DMS153 treated with DMSO at 0.1 percent for 48 hours (cell line): Measurements from ENCODE around the gene VSTM4.

Experiments used
- DNase-seq: peaks from one replicate; lab custom pipeline; 2025; ENCODE audit not compliant: unreplicated experiment; lab: John Stamatoyannopoulos, UW

VSTM4 gene

GRCh38 chr10:49009199-49009979, 105.9 kb downstream of the VSTM4 start:
- DNase-seq, result no peak

- DNase-seq, result no peak
Observed at GRCh38 chr10:49008505-49009198, 106.7 kb downstream of the VSTM4 start.

GRCh38 chr10:49008091-49008490, 107.2 kb downstream of the VSTM4 start:
- DNase-seq, result no peak

- no peak for DNase-seq
Observed at GRCh38 chr10:49007129-49007528, 108.2 kb downstream of the VSTM4 start.

GRCh38 chr10:49005270-49005669, 110.1 kb downstream of the VSTM4 start:
- no peak for DNase-seq

- DNase-seq, result no peak
Observed at GRCh38 chr10:49001870-49002672, 113.3 kb downstream of the VSTM4 start.

GRCh38 chr10:49001402-49001801, 113.9 kb downstream of the VSTM4 start:
- DNase-seq, result no peak

- DNase-seq, result no peak
Observed at GRCh38 chr10:49000437-49001398, 114.6 kb downstream of the VSTM4 start.

GRCh38 chr10:48999346-48999745, 116.0 kb downstream of the VSTM4 start:
- no peak for DNase-seq

- DNase-seq, result no peak
Observed at GRCh38 chr10:48996329-48996728, 119.0 kb downstream of the VSTM4 start.

- no peak for DNase-seq
Observed at GRCh38 chr10:48993627-48994026, 121.7 kb downstream of the VSTM4 start.

GRCh38 chr10:48990226-48990625, 125.1 kb downstream of the VSTM4 start:
- DNase-seq, result no peak

GRCh38 chr10:48985621-48986158, 129.6 kb downstream of the VSTM4 start:
- no peak for DNase-seq

- no peak for DNase-seq
Observed at GRCh38 chr10:48983648-48984351, 131.5 kb downstream of the VSTM4 start.

GRCh38 chr10:48982584-48982983, 132.7 kb downstream of the VSTM4 start:
- no peak for DNase-seq

GRCh38 chr10:48981310-48981907, 133.9 kb downstream of the VSTM4 start:
- DNase-seq, result peak; percentile 2

- no peak for DNase-seq
Observed at GRCh38 chr10:48978318-48978717, 137.0 kb downstream of the VSTM4 start.

GRCh38 chr10:48976196-48976595, 139.1 kb downstream of the VSTM4 start:
- DNase-seq, result no peak

GRCh38 chr10:48974510-48975156, 140.7 kb downstream of the VSTM4 start:
- DNase-seq, result no peak
